ENCODE data around the gene IL12A. TPM values are rescaled to one million over a fixed set of nuclear protein-coding genes. Genes with fewer than 3 reads are reported as not detected.

Gene IL12A
- total and polyA plus RNA-seq, 2 experiments from 2014 or later = 1.6 to 2.8 TPM

GRCh38 chr3:159994182-159994581 lies 5.5 kb downstream of the IL12A start:
- no peaks in the 10 kb centered on the region for H3K9me3 ChIP-seq (ENCODE audit: low read depth)
- H3F3A ChIP-seq (ENCODE audit: insufficient read depth) = no peaks in the 10 kb centered on the region
- in situ Hi-C loops (cut with MboI) = no loop called here
- H3K36me3 ChIP-seq (ENCODE audit: low read depth) = no peaks in the 10 kb centered on the region
- H4K20me1 ChIP-seq (ENCODE audit: insufficient read depth) = no peaks in the 10 kb centered on the region
- H3K4me3 ChIP-seq = no peak overlapping the region
- 60 to 65% methylated on average over 4 of the region's 4 CpGs for WGBS, 2 experiments (ENCODE audit: low coverage in 1 of 2, low lambda C conversion rate in 2 of 2, missing lambda C conversion rate in 2 of 2)
- H2AFZ ChIP-seq = no peak overlapping the region
- H3K79me2 ChIP-seq (ENCODE audit: insufficient read depth) = no peaks in the 10 kb centered on the region
- H3K27ac ChIP-seq = no peak overlapping the region
- peaks cover 8% of the 10 kb centered on the region; the same call in 1 of the 2 replicates for H3K4me1 ChIP-seq (ENCODE audit: insufficient read depth)
- H3K9ac ChIP-seq = no peak overlapping the region
- H3K4me2 ChIP-seq (ENCODE audit: unreplicated experiment) = no peak overlapping the region
- peak; percentile 25 for DNase-seq
- no peak for TF ChIP-seq EZH2phosphoT487 (IDR thresholded peaks at IDR 0.05; ENCODE audit: insufficient read depth, low read depth)
- TF ChIP-seq EZH2 (IDR thresholded peaks at IDR 0.05; ENCODE audit: insufficient read depth, poor library complexity, severe bottlenecking) = no peak
- H3K9me2 ChIP-seq (ENCODE audit: insufficient read depth) = no peaks in the 10 kb centered on the region
- H3K27me3 ChIP-seq (replicated peaks; ENCODE audit: insufficient read depth) = no peaks in the 10 kb centered on the region

GRCh38 chr3:159995091-159995490 lies 6.5 kb downstream of the IL12A start:
- no peaks in the 10 kb centered on the region for H3K27me3 ChIP-seq (replicated peaks; ENCODE audit: insufficient read depth)
- H3K9me2 ChIP-seq (ENCODE audit: insufficient read depth) = no peaks in the 10 kb centered on the region
- H3K9ac ChIP-seq = no peak overlapping the region
- no peaks in the 10 kb centered on the region for H3K79me2 ChIP-seq (ENCODE audit: insufficient read depth)
- no peaks in the 10 kb centered on the region for H3F3A ChIP-seq (ENCODE audit: insufficient read depth)
- WGBS, 2 experiments (ENCODE audit: low coverage in 1 of 2, low lambda C conversion rate in 2 of 2, missing lambda C conversion rate in 2 of 2) = 100% methylated on average over 1 of the region's 1 CpG
- TF ChIP-seq EZH2 (IDR thresholded peaks at IDR 0.05; ENCODE audit: insufficient read depth, poor library complexity, severe bottlenecking) (no peak), EZH2phosphoT487 (IDR thresholded peaks at IDR 0.05; ENCODE audit: insufficient read depth, low read depth) (no peak)
- peaks cover 8% of the 10 kb centered on the region; the same call in 1 of the 2 replicates for H3K4me1 ChIP-seq (ENCODE audit: insufficient read depth)
- no peak overlapping the region for H2AFZ ChIP-seq
- H3K9me3 ChIP-seq (ENCODE audit: low read depth) = no peaks in the 10 kb centered on the region
- no peak for DNase-seq
- H3K27ac ChIP-seq = no peak overlapping the region
- no peaks in the 10 kb centered on the region for H3K36me3 ChIP-seq (ENCODE audit: low read depth)
- H4K20me1 ChIP-seq (ENCODE audit: insufficient read depth) = no peaks in the 10 kb centered on the region
- no peak overlapping the region for H3K4me2 ChIP-seq (ENCODE audit: unreplicated experiment)
- no peak overlapping the region for H3K4me3 ChIP-seq
- in situ Hi-C loops (cut with MboI) = no loop called here

GRCh38 chr3:159996018-159996417 lies 7.4 kb downstream of the IL12A start:
- Histone ChIP-seq H3K9me2 (ENCODE audit: insufficient read depth) (no peaks in the 10 kb centered on the region), H3K4me1 (ENCODE audit: insufficient read depth) (peaks cover 8% of the 10 kb centered on the region; the same call in 1 of the 2 replicates), H3K27ac (no peak overlapping the region), H3K4me3 (no peak overlapping the region), H3K79me2 (ENCODE audit: insufficient read depth) (no peaks in the 10 kb centered on the region), H2AFZ (no peak overlapping the region), H3K36me3 (ENCODE audit: low read depth) (no peaks in the 10 kb centered on the region), H4K20me1 (ENCODE audit: insufficient read depth) (no peaks in the 10 kb centered on the region), H3K27me3 (replicated peaks; ENCODE audit: insufficient read depth) (no peaks in the 10 kb centered on the region), H3K9me3 (ENCODE audit: low read depth) (no peaks in the 10 kb centered on the region), H3K9ac (no peak overlapping the region), H3K4me2 (ENCODE audit: unreplicated experiment) (no peak overlapping the region), H3F3A (ENCODE audit: insufficient read depth) (no peaks in the 10 kb centered on the region)
- TF ChIP-seq EZH2 (IDR thresholded peaks at IDR 0.05; ENCODE audit: insufficient read depth, poor library complexity, severe bottlenecking) (no peak), EZH2phosphoT487 (IDR thresholded peaks at IDR 0.05; ENCODE audit: insufficient read depth, low read depth) (no peak)
- in situ Hi-C loops (cut with MboI) = no loop called here
- DNase-seq = peak; percentile 50

GRCh38 chr3:159996959-159997358 lies 8.3 kb downstream of the IL12A start:
- H4K20me1 ChIP-seq (ENCODE audit: insufficient read depth) = no peaks in the 10 kb centered on the region
- no peak overlapping the region for H3K4me3 ChIP-seq
- no peaks in the 10 kb centered on the region for H3K9me2 ChIP-seq (ENCODE audit: insufficient read depth)
- no peak overlapping the region for H3K4me2 ChIP-seq (ENCODE audit: unreplicated experiment)
- no peak overlapping the region for H2AFZ ChIP-seq
- no peak overlapping the region for H3K27ac ChIP-seq
- H3K9ac ChIP-seq = no peak overlapping the region
- H3K4me1 ChIP-seq (ENCODE audit: insufficient read depth) = peaks cover 8% of the 10 kb centered on the region; the same call in 1 of the 2 replicates
- H3K9me3 ChIP-seq (ENCODE audit: low read depth) = no peaks in the 10 kb centered on the region
- 93 to 96% methylated on average over 7 of the region's 7 CpGs for WGBS, 2 experiments (ENCODE audit: low coverage in 1 of 2, low lambda C conversion rate in 2 of 2, missing lambda C conversion rate in 2 of 2)
- TF ChIP-seq EZH2 (IDR thresholded peaks at IDR 0.05; ENCODE audit: insufficient read depth, poor library complexity, severe bottlenecking) (no peak), EZH2phosphoT487 (IDR thresholded peaks at IDR 0.05; ENCODE audit: insufficient read depth, low read depth) (no peak)
- no peaks in the 10 kb centered on the region for H3K27me3 ChIP-seq (replicated peaks; ENCODE audit: insufficient read depth)
- in situ Hi-C loops (cut with MboI) = no loop called here
- H3F3A ChIP-seq (ENCODE audit: insufficient read depth) = no peaks in the 10 kb centered on the region
- H3K36me3 ChIP-seq (ENCODE audit: low read depth) = no peaks in the 10 kb centered on the region
- DNase-seq = no peak
- H3K79me2 ChIP-seq (ENCODE audit: insufficient read depth) = no peaks in the 10 kb centered on the region

Data from GM23248 (cell line).